Erythroblast (primary cell): Measurements from ENCODE around the gene AUTS2.

Source experiments
- GATA1 ChIP-seq: IDR thresholded peaks from 2 replicates; pipeline ENCODE4 v1.6.1; 2011; ENCODE audit warnings: low read depth, mild to moderate bottlenecking, control low read depth, low read length, moderate library complexity
- POLR2A ChIP-seq: IDR thresholded peaks from 2 replicates; pipeline ENCODE4 v1.6.1; 2011; ENCODE audit warnings: mild to moderate bottlenecking, low read length

DNA sequence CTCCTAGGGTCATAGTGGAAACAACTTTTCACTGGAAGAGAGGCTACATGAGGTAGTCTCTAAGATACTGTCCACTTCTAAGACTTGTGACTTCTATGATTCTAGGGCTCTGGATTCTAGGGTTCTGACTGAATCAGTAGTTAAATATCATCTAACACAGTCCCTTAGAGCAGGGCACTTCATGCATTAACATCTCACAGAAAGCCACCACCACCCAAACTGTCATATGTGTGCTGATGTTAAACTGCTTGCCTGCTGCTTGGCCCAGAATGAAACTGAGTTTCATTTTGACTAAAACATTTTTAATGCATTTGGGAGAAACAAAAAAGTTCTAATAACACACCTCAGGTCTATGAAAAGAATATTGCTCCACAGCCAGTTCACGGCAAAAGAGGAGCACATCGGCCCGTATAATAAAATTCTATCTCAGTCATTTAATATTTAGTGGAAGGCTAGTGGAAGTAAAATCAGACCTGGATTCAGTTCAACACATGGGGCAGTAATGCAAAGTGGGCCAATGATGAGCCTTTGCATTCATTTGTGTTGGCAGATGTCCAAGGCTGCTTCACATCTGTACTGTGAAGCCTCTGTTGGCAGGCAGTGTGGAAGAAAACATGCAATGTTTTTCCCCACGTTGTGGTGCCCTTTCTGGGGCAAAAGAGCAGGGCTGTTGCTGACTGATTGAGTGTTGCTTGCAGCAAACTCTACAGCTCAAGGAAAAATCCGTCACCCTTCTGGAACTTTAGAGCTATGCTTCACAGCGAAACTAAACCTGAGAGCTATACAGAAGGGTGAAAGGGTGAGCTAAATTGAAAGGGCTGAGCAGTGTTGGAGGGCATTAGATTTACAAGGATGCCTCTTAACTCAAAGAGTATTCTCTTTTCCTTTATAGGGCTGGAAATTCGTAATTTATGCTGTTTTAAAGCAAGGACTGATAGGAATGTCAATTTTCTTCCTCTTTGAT lies 33.5 kb upstream of the AUTS2 start:
- TF ChIP-seq POLR2A: no peak
- TF ChIP-seq GATA1: no peak
